ENCODE measurements around the gene NKX1-1.

The NKX1-1 gene

GRCh38 chr4:1370321-1371124, 35.7 kb downstream of the NKX1-1 start:
- Histone ChIP-seq H3K9me3 (ENCODE audit: control insufficient read depth, low read length) (no peaks in the 10 kb centered on the region), H3K4me1 (ENCODE audit: control insufficient read depth, insufficient read depth, low read length) (no peaks in the 10 kb centered on the region), H3K36me3 (ENCODE audit: control insufficient read depth, insufficient read depth, low read length) (no peaks in the 10 kb centered on the region), H3K27ac (ENCODE audit: insufficient read depth, low read depth, low read length, poor library complexity, severe bottlenecking) (no peak overlapping the region), H3K27me3 (ENCODE audit: control insufficient read depth, insufficient read depth, low read length, poor library complexity, severe bottlenecking) (no peaks in the 10 kb centered on the region), H3K4me3 (ENCODE audit: insufficient read depth, low read depth, low read length) (no peak overlapping the region)
- 92 to 94% methylated on average over 29 of the region's 29 CpGs for WGBS, 2 experiments

GRCh38 chr4:1369479-1370079, 36.7 kb downstream of the NKX1-1 start:
- H3K27ac ChIP-seq (ENCODE audit: insufficient read depth, low read depth, low read length, poor library complexity, severe bottlenecking) = no peak overlapping the region
- no peaks in the 10 kb centered on the region for H3K9me3 ChIP-seq (ENCODE audit: control insufficient read depth, low read length)
- no peaks in the 10 kb centered on the region for H3K36me3 ChIP-seq (ENCODE audit: control insufficient read depth, insufficient read depth, low read length)
- H3K4me1 ChIP-seq (ENCODE audit: control insufficient read depth, insufficient read depth, low read length) = no peaks in the 10 kb centered on the region
- H3K27me3 ChIP-seq (ENCODE audit: control insufficient read depth, insufficient read depth, low read length, poor library complexity, severe bottlenecking) = no peaks in the 10 kb centered on the region
- WGBS, 2 experiments = 95% methylated on average over 22 of the region's 22 CpGs
- no peak overlapping the region for H3K4me3 ChIP-seq (ENCODE audit: insufficient read depth, low read depth, low read length)

- Histone ChIP-seq H3K9me3 (ENCODE audit: control insufficient read depth, low read length) (no peaks in the 10 kb centered on the region), H3K27me3 (ENCODE audit: control insufficient read depth, insufficient read depth, low read length, poor library complexity, severe bottlenecking) (no peaks in the 10 kb centered on the region), H3K4me3 (ENCODE audit: insufficient read depth, low read depth, low read length) (no peak overlapping the region), H3K4me1 (ENCODE audit: control insufficient read depth, insufficient read depth, low read length) (no peaks in the 10 kb centered on the region), H3K27ac (ENCODE audit: insufficient read depth, low read depth, low read length, poor library complexity, severe bottlenecking) (no peak overlapping the region), H3K36me3 (ENCODE audit: control insufficient read depth, insufficient read depth, low read length) (no peaks in the 10 kb centered on the region)
- 90 to 91% methylated on average over 18 of the region's 18 CpGs for WGBS, 2 experiments
These were observed 37.2 kb downstream of the NKX1-1 start for GRCh38 chr4:1369091-1369450.

GRCh38 chr4:1368421-1369090, 37.7 kb downstream of the NKX1-1 start:
- Histone ChIP-seq H3K4me3 (ENCODE audit: insufficient read depth, low read depth, low read length) (no peak overlapping the region), H3K36me3 (ENCODE audit: control insufficient read depth, insufficient read depth, low read length) (no peaks in the 10 kb centered on the region), H3K27me3 (ENCODE audit: control insufficient read depth, insufficient read depth, low read length, poor library complexity, severe bottlenecking) (no peaks in the 10 kb centered on the region), H3K27ac (ENCODE audit: insufficient read depth, low read depth, low read length, poor library complexity, severe bottlenecking) (no peak overlapping the region), H3K9me3 (ENCODE audit: control insufficient read depth, low read length) (no peaks in the 10 kb centered on the region), H3K4me1 (ENCODE audit: control insufficient read depth, insufficient read depth, low read length) (no peaks in the 10 kb centered on the region)
- 89 to 90% methylated on average over 24 of the region's 24 CpGs for WGBS, 2 experiments

GRCh38 chr4:1367936-1368289, 38.3 kb downstream of the NKX1-1 start:
- 93 to 94% methylated on average over 10 of the region's 10 CpGs for WGBS, 2 experiments
- Histone ChIP-seq H3K27me3 (ENCODE audit: control insufficient read depth, insufficient read depth, low read length, poor library complexity, severe bottlenecking) (no peaks in the 10 kb centered on the region), H3K27ac (ENCODE audit: insufficient read depth, low read depth, low read length, poor library complexity, severe bottlenecking) (no peak overlapping the region), H3K4me1 (ENCODE audit: control insufficient read depth, insufficient read depth, low read length) (no peaks in the 10 kb centered on the region), H3K36me3 (ENCODE audit: control insufficient read depth, insufficient read depth, low read length) (no peaks in the 10 kb centered on the region), H3K9me3 (ENCODE audit: control insufficient read depth, low read length) (no peaks in the 10 kb centered on the region), H3K4me3 (ENCODE audit: insufficient read depth, low read depth, low read length) (no peak overlapping the region)

GRCh38 chr4:1367230-1367935, 38.9 kb downstream of the NKX1-1 start:
- Histone ChIP-seq H3K4me1 (ENCODE audit: control insufficient read depth, insufficient read depth, low read length) (no peaks in the 10 kb centered on the region), H3K27me3 (ENCODE audit: control insufficient read depth, insufficient read depth, low read length, poor library complexity, severe bottlenecking) (no peaks in the 10 kb centered on the region), H3K36me3 (ENCODE audit: control insufficient read depth, insufficient read depth, low read length) (no peaks in the 10 kb centered on the region), H3K9me3 (ENCODE audit: control insufficient read depth, low read length) (no peaks in the 10 kb centered on the region), H3K4me3 (ENCODE audit: insufficient read depth, low read depth, low read length) (no peak overlapping the region), H3K27ac (ENCODE audit: insufficient read depth, low read depth, low read length, poor library complexity, severe bottlenecking) (no peak overlapping the region)
- 94 to 96% methylated on average over 17 of the region's 17 CpGs for WGBS, 2 experiments

- H3K27ac ChIP-seq (ENCODE audit: insufficient read depth, low read depth, low read length, poor library complexity, severe bottlenecking) = no peak overlapping the region
- H3K9me3 ChIP-seq (ENCODE audit: control insufficient read depth, low read length) = no peaks in the 10 kb centered on the region
- no peaks in the 10 kb centered on the region for H3K4me1 ChIP-seq (ENCODE audit: control insufficient read depth, insufficient read depth, low read length)
- no peaks in the 10 kb centered on the region for H3K36me3 ChIP-seq (ENCODE audit: control insufficient read depth, insufficient read depth, low read length)
- 93% methylated on average over 35 of the region's 35 CpGs for WGBS, 2 experiments
- H3K27me3 ChIP-seq (ENCODE audit: control insufficient read depth, insufficient read depth, low read length, poor library complexity, severe bottlenecking) = no peaks in the 10 kb centered on the region
- no peak overlapping the region for H3K4me3 ChIP-seq (ENCODE audit: insufficient read depth, low read depth, low read length)
These were observed 39.6 kb downstream of the NKX1-1 start for GRCh38 chr4:1366371-1367229.

- H3K4me1 ChIP-seq (ENCODE audit: control insufficient read depth, insufficient read depth, low read length) = no peaks in the 10 kb centered on the region
- H3K27ac ChIP-seq (ENCODE audit: insufficient read depth, low read depth, low read length, poor library complexity, severe bottlenecking) = no peak overlapping the region
- H3K27me3 ChIP-seq (ENCODE audit: control insufficient read depth, insufficient read depth, low read length, poor library complexity, severe bottlenecking) = no peaks in the 10 kb centered on the region
- no peaks in the 10 kb centered on the region for H3K36me3 ChIP-seq (ENCODE audit: control insufficient read depth, insufficient read depth, low read length)
- WGBS, 2 experiments = 87 to 89% methylated on average over 25 of the region's 25 CpGs
- H3K4me3 ChIP-seq (ENCODE audit: insufficient read depth, low read depth, low read length) = no peak overlapping the region
- H3K9me3 ChIP-seq (ENCODE audit: control insufficient read depth, low read length) = no peaks in the 10 kb centered on the region
These were observed 40.7 kb downstream of the NKX1-1 start for GRCh38 chr4:1365271-1366178.

GRCh38 chr4:1364748-1365147, 41.5 kb downstream of the NKX1-1 start:
- no peaks in the 10 kb centered on the region for H3K36me3 ChIP-seq (ENCODE audit: control insufficient read depth, insufficient read depth, low read length)
- no peaks in the 10 kb centered on the region for H3K9me3 ChIP-seq (ENCODE audit: control insufficient read depth, low read length)
- no peak overlapping the region for H3K27ac ChIP-seq (ENCODE audit: insufficient read depth, low read depth, low read length, poor library complexity, severe bottlenecking)
- H3K4me1 ChIP-seq (ENCODE audit: control insufficient read depth, insufficient read depth, low read length) = no peaks in the 10 kb centered on the region
- H3K4me3 ChIP-seq (ENCODE audit: insufficient read depth, low read depth, low read length) = no peak overlapping the region
- WGBS, 2 experiments = 90 to 92% methylated on average over 13 of the region's 13 CpGs
- H3K27me3 ChIP-seq (ENCODE audit: control insufficient read depth, insufficient read depth, low read length, poor library complexity, severe bottlenecking) = no peaks in the 10 kb centered on the region
